ENCODE results near the gene OR4K5.
"Not testable (repeated sequence)": the region's sequence is repeated elsewhere in the genome, so short reads cannot be mapped to it uniquely, and the experiment has no call there.

The OR4K5 gene

DNA sequence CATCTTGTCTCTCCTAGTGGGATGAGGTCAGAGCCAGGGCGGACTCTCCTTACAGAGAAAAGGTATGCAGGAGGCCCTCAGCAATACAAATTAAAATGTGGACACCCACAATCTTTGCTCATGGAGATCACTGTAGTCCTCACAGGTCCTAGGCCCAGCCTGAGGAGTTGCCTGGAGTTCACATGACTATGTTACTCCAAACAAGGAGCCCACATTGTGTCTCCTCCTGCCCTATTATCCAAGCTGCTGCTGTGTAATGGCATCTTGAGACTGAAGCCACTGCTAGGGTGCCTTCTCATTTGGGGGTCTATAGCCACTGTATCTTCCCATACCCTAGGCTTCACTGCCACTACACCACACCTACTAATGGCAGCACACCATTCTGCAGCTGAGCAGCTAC is 21.3 kb downstream of the OR4K5 start:
- no peak overlapping the region for H3K4me3 ChIP-seq (ENCODE audit: low read depth, low read length)
- TF ChIP-seq, protein P1, sequence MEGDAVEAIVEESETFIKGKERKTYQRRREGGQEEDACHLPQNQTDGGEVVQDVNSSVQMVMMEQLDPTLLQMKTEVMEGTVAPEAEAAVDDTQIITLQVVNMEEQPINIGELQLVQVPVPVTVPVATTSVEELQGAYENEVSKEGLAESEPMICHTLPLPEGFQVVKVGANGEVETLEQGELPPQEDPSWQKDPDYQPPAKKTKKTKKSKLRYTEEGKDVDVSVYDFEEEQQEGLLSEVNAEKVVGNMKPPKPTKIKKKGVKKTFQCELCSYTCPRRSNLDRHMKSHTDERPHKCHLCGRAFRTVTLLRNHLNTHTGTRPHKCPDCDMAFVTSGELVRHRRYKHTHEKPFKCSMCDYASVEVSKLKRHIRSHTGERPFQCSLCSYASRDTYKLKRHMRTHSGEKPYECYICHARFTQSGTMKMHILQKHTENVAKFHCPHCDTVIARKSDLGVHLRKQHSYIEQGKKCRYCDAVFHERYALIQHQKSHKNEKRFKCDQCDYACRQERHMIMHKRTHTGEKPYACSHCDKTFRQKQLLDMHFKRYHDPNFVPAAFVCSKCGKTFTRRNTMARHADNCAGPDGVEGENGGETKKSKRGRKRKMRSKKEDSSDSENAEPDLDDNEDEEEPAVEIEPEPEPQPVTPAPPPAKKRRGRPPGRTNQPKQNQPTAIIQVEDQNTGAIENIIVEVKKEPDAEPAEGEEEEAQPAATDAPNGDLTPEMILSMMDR (IDR thresholded peaks at IDR 0.05; ENCODE audit: control insufficient read depth, extremely low read depth, insufficient read depth): no peak
- DNase-seq (ENCODE audit: low read depth): no peak

DNA sequence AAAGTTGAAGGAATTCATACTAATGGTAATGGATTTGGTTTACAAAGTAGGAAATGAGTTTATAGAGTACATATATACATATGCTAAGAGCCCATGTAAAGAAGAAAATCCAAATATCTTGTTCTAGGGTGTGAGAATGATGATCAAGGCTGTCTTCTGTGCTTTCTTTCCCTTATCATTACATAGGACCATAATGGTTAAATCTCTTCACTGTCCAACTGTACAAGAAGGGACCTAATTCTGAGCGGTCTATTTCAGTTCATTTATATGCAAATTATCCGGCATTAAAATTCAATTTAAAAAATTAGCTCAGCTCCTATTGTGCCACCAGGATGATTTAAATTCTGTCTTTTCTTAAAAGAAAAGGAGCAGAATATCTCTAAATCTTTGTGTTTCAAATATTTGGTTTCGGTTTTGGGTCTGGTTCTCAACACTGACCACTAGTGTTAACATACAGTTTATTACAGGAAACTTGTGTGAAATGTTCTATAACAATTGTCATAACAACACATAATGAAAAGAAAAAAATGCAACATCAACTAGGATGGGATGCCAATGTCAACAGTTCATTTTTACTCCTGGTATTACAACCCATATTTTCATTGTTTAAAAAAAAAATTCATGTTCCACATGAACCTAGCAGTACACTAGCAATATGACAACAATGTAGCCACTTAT is 27.1 kb downstream of the OR4K5 start:
- peak overlapping the region; percentile 30 for H3K4me3 ChIP-seq (ENCODE audit: low read depth, low read length)

DNA sequence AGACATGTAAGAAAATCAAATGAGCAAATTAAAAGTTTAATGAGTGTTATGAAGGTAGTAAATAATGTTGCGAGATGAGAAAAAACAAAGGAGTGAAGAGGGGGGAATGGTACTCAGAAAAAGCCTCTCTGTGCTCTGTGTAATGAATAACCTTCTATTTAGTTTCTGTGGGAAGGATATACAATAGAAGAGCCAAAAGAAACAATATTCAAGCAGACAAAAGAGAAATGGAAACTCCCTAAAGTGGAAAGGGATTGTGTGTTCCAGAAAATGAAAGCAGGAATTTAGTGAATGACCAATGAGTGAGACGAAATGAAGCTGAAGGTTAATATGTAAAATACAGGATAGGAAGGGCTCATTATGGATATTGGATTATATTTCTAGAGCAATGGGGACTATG is 28.8 kb downstream of the OR4K5 start:
- TF ChIP-seq, protein P1 (IDR thresholded peaks at IDR 0.05; ENCODE audit: control insufficient read depth, extremely low read depth, insufficient read depth): no peak
- H3K4me3 ChIP-seq (ENCODE audit: low read depth, low read length): no peak overlapping the region
- DNase-seq (ENCODE audit: low read depth): no peak

More for the DNA sequence above, 27.1 kb downstream of the OR4K5 start:
- TF ChIP-seq, protein P1 (IDR thresholded peaks at IDR 0.05; ENCODE audit: control insufficient read depth, extremely low read depth, insufficient read depth): peak; percentile 38; the same call in 1 of the 2 replicates
- DNase-seq (ENCODE audit: low read depth): no peak

DNA sequence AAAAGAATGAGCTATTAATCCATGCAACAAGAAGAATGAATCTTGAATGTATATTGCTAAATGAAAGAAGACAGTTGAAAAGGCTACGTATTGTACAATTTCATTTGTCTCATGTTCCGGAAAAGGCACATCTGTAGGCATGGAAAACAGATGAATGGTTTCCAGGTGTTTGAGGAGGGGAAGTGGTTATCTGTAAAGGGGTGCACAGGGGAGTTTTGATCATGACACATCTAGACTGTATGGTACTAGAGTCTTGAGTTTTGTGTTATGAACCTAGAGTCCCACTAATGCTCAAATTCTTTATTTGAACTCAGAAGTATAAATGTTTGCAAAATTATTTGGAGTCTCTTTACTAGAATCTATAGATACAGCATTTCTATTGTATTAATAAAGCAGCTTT is 49.3 kb downstream of the OR4K5 start:
- DNase-seq (ENCODE audit: low read depth); H3K4me3 ChIP-seq (ENCODE audit: low read depth, low read length): not testable (repeated sequence)

Measured in LNCaP clone FGC (cell line).